ENCODE measurements around the gene CALR.

CALR gene

DNA sequence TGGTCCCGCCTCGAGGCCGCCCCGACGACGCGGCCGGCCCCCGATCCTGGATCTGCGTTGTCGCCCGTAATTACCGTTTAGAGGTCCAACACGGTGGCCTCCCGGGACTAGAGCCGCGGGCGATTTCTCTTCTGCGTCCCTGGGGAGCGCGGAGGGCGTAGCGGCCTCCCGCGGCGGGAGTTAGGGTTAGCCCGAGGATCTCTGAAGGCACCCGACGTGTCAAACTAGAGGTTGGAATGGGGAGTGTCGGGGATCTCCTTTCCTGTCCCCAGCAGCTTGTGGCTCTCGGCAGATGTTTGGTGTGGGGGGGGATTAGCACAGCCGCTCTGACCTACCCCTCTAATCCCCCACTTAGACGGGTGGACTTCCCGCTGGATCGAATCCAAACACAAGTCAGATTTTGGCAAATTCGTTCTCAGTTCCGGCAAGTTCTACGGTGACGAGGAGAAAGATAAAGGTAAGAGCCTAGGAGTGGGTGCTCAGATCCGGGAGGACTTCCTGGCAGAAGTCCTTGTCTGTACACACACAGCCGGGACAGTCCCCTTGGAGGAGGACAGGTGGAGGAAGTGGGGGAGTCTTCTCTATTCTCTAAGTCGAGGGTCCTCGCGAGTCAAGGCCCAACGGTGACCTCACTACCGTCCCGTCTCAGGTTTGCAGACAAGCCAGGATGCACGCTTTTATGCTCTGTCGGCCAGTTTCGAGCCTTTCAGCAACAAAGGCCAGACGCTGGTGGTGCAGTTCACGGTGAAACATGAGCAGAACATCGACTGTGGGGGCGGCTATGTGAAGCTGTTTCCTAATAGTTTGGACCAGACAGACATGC lies 581 bp downstream of the CALR start:
- Histone ChIP-seq H3F3A (ENCODE audit: insufficient read depth) (peaks cover 73% of the 10 kb centered on the region), H3K27ac (ENCODE audit: low read depth, low read length) (peak overlapping the region; percentile 69), H4K20me1 (ENCODE audit: low read depth, low read length) (peaks cover 14% of the 10 kb centered on the region), H3K4me2 (ENCODE audit: low read depth, low read length, poor library complexity, severe bottlenecking) (peak overlapping the region; percentile 85), H3K9me3 (ENCODE audit: insufficient read depth, low read length) (no peaks in the 10 kb centered on the region), H3K9ac (ENCODE audit: low read length) (peak overlapping the region; percentile 98), H3K36me3 (ENCODE audit: low read length) (peaks cover 28% of the 10 kb centered on the region), H3K9me2 (replicated peaks; ENCODE audit: insufficient read depth, low read length) (no peaks in the 10 kb centered on the region), H3K27me3 (ENCODE audit: low read length) (no peaks in the 10 kb centered on the region), H3K4me3 (ENCODE audit: insufficient read depth, low read length, poor library complexity, severe bottlenecking) (peak overlapping the region; percentile 73), H2AFZ (ENCODE audit: low read depth, low read length, severe bottlenecking) (no peak overlapping the region), H3K79me2 (ENCODE audit: insufficient read depth, low read length) (peaks cover 28% of the 10 kb centered on the region)
- TF ChIP-seq, protein P1, sequence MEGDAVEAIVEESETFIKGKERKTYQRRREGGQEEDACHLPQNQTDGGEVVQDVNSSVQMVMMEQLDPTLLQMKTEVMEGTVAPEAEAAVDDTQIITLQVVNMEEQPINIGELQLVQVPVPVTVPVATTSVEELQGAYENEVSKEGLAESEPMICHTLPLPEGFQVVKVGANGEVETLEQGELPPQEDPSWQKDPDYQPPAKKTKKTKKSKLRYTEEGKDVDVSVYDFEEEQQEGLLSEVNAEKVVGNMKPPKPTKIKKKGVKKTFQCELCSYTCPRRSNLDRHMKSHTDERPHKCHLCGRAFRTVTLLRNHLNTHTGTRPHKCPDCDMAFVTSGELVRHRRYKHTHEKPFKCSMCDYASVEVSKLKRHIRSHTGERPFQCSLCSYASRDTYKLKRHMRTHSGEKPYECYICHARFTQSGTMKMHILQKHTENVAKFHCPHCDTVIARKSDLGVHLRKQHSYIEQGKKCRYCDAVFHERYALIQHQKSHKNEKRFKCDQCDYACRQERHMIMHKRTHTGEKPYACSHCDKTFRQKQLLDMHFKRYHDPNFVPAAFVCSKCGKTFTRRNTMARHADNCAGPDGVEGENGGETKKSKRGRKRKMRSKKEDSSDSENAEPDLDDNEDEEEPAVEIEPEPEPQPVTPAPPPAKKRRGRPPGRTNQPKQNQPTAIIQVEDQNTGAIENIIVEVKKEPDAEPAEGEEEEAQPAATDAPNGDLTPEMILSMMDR (IDR thresholded peaks at IDR 0.05; ENCODE audit: insufficient read depth, low read length, poor library complexity, severe bottlenecking), result no peak
- no peak for TF ChIP-seq EZH2phosphoT487 (conservative IDR thresholded peaks at IDR 0.05; ENCODE audit: low read length)

DNA sequence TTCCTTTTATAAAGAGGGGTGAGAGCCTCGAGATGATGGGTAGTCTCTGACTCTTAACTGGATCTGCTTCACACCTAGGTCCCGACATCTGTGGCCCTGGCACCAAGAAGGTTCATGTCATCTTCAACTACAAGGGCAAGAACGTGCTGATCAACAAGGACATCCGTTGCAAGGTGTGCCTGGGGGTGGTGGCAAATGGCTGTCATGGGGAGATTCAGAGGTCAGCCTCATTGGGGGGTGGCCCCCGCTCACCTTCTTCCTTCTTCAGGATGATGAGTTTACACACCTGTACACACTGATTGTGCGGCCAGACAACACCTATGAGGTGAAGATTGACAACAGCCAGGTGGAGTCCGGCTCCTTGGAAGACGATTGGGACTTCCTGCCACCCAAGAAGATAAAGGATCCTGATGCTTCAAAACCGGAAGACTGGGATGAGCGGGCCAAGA lies 1.6 kb downstream of the CALR start:
- Histone ChIP-seq H3K9me3 (ENCODE audit: insufficient read depth, low read length) (no peaks in the 10 kb centered on the region), H4K20me1 (ENCODE audit: low read depth, low read length) (peaks cover 14% of the 10 kb centered on the region), H3K79me2 (ENCODE audit: insufficient read depth, low read length) (peaks cover 28% of the 10 kb centered on the region), H3K36me3 (ENCODE audit: low read length) (peaks cover 34% of the 10 kb centered on the region), H3F3A (ENCODE audit: insufficient read depth) (peaks cover 83% of the 10 kb centered on the region), H3K27me3 (ENCODE audit: low read length) (no peaks in the 10 kb centered on the region), H3K9ac (ENCODE audit: low read length) (peak overlapping the region; percentile 98), H3K4me2 (ENCODE audit: low read depth, low read length, poor library complexity, severe bottlenecking) (peak overlapping the region; percentile 85), H3K4me3 (ENCODE audit: insufficient read depth, low read length, poor library complexity, severe bottlenecking) (peak overlapping the region; percentile 73), H3K27ac (ENCODE audit: low read depth, low read length) (peak overlapping the region; percentile 69), H2AFZ (ENCODE audit: low read depth, low read length, severe bottlenecking) (no peak overlapping the region), H3K9me2 (replicated peaks; ENCODE audit: insufficient read depth, low read length) (no peaks in the 10 kb centered on the region)
- no peak for TF ChIP-seq EZH2phosphoT487 (conservative IDR thresholded peaks at IDR 0.05; ENCODE audit: low read length)
- TF ChIP-seq, protein P1 (IDR thresholded peaks at IDR 0.05; ENCODE audit: insufficient read depth, low read length, poor library complexity, severe bottlenecking), result no peak

DNA sequence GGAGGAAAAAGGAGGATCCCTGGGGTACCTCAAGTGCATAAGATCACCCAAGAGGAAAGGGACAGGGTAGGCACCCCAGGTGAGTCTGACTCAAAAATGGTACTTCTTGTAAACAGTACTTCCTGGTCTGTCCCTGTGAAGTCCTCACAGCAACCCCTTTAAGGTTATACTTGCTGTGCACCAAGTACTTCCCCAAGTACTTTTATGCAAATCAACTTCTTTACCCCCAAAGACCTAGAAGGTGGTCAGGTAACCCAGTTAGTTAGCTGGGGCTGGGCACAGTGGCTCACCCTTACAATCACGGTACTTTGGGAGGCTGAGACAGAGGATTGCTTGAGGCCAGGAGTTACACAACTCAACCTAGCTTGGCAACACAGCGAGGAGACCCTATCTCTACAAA lies 2.5 kb downstream of the CALR start:
- H3K9me2 ChIP-seq (replicated peaks; ENCODE audit: insufficient read depth, low read length), result no peaks in the 10 kb centered on the region
- H3F3A ChIP-seq (ENCODE audit: insufficient read depth), result peaks cover 88% of the 10 kb centered on the region
- peak overlapping the region; percentile 98 for H3K9ac ChIP-seq (ENCODE audit: low read length)
- H3K9me3 ChIP-seq (ENCODE audit: insufficient read depth, low read length), result no peaks in the 10 kb centered on the region
- H3K79me2 ChIP-seq (ENCODE audit: insufficient read depth, low read length), result peaks cover 28% of the 10 kb centered on the region
- no peaks in the 10 kb centered on the region for H3K27me3 ChIP-seq (ENCODE audit: low read length)
- H4K20me1 ChIP-seq (ENCODE audit: low read depth, low read length), result peaks cover 14% of the 10 kb centered on the region
- no peak overlapping the region for H2AFZ ChIP-seq (ENCODE audit: low read depth, low read length, severe bottlenecking)
- peak overlapping the region; percentile 85 for H3K4me2 ChIP-seq (ENCODE audit: low read depth, low read length, poor library complexity, severe bottlenecking)
- H3K36me3 ChIP-seq (ENCODE audit: low read length), result peaks cover 34% of the 10 kb centered on the region
- no peak for TF ChIP-seq EZH2phosphoT487 (conservative IDR thresholded peaks at IDR 0.05; ENCODE audit: low read length)
- peak overlapping the region; percentile 69 for H3K27ac ChIP-seq (ENCODE audit: low read depth, low read length)
- peak overlapping the region; percentile 73 for H3K4me3 ChIP-seq (ENCODE audit: insufficient read depth, low read length, poor library complexity, severe bottlenecking)
